Glomerular endothelial cell (primary cell): ENCODE results near the gene ARF3. TPM values are rescaled to one million over a fixed set of nuclear protein-coding genes. Genes with fewer than 3 reads are reported as not detected.

Experiments used
- total RNA-seq: library from RNA; depleted of rRNA; stranded (reverse); fragments of >200 nt; gene quantifications from 2 replicates; pipeline ENCODE4 v1.2.3, GENCODE V29; 2015

Gene ARF3
- total RNA-seq, 1 donor from 2014 or later = 108 TPM

Other genes with a start within 250 kb of the ARF3 start
- 16.9 and 17.1 TPM in 2 replicates for gene CCNT1, start 240.8 kb downstream of the ARF3 start, total RNA-seq
- 37.6 and 48.5 TPM in 2 replicates for gene ADCY6, start 168.4 kb downstream of the ARF3 start, total RNA-seq
- 22.9 and 38.2 TPM in 2 replicates for gene CACNB3, start 139.0 kb downstream of the ARF3 start, total RNA-seq
- 57.2 and 62.1 TPM in 2 replicates for gene DDX23, start 105.3 kb downstream of the ARF3 start, total RNA-seq
- gene RND1, start 91.6 kb downstream of the ARF3 start, total RNA-seq = 4.7 and 14.9 TPM in 2 replicates
- 16.1 and 29.7 TPM in 2 replicates for gene FKBP11, start 32.0 kb downstream of the ARF3 start, total RNA-seq
- gene WNT10B, start 14.2 kb upstream of the ARF3 start, total RNA-seq = not detected in 2 replicates
- not detected in 2 replicates for gene WNT1, start 20.8 kb upstream of the ARF3 start, total RNA-seq
- 0.10 and 0.12 TPM in 2 replicates for gene DDN, start 41.9 kb upstream of the ARF3 start, total RNA-seq
- gene PRKAG1, start 61.3 kb upstream of the ARF3 start, total RNA-seq = 48.6 and 56.5 TPM in 2 replicates
- gene KMT2D, start 103.3 kb upstream of the ARF3 start, total RNA-seq = 89.2 and 117 TPM in 2 replicates
- 1.7 and 2.3 TPM in 2 replicates for gene RHEBL1, start 112.5 kb upstream of the ARF3 start, total RNA-seq
- 0.05 and 0.29 TPM in 2 replicates for gene DHH, start 137.3 kb upstream of the ARF3 start, total RNA-seq
- 60.8 and 73.5 TPM in 2 replicates for gene LMBR1L, start 153.4 kb upstream of the ARF3 start, total RNA-seq
- 1,215 and 1,250 TPM in 2 replicates for gene TUBA1B, start 173.9 kb upstream of the ARF3 start, total RNA-seq
- 1,256 and 1,548 TPM in 2 replicates for gene TUBA1A, start 231.6 kb upstream of the ARF3 start, total RNA-seq